Calu3 (cell line): ENCODE measurements around the gene TWIST2. TPM values are rescaled to one million over a fixed set of nuclear protein-coding genes. Genes with fewer than 3 reads are reported as not detected.

ENCODE experiments used
- BruUV-seq: library from RNA; stranded (reverse); fragments of 400-500 nt; replicated peaks from 2 replicates; lab custom pipeline; 2021; lab: Mats Ljungman, UMichigan
- CTCF ChIA-PET: fragments of 300-600 bp; sonication (Branson Sonifier 250); formaldehyde crosslinking; loops from one replicate; lab custom pipeline; 2022; ENCODE audit warnings: antibody characterized with exemption; lab: Charles Lee
- DNase-seq: peaks from one replicate; pipeline ENCODE4 v3.0.0; 2022
- H3K27ac Mint-ChIP-seq: one replicate; pipeline ENCODE4 v1.8.0; 2022; ENCODE audit warnings: mixed read lengths; ENCODE audit not compliant: unreplicated experiment
- H3K27me3 Mint-ChIP-seq: one replicate; pipeline ENCODE4 v1.8.0; 2022; ENCODE audit warnings: mixed read lengths; ENCODE audit not compliant: unreplicated experiment
- H3K36me3 Mint-ChIP-seq: one replicate; pipeline ENCODE4 v1.8.0; 2022; ENCODE audit warnings: mild to moderate bottlenecking, moderate library complexity, mixed read lengths; ENCODE audit not compliant: insufficient read depth, unreplicated experiment
- H3K4me1 Mint-ChIP-seq: one replicate; pipeline ENCODE4 v1.8.0; 2022; ENCODE audit warnings: mild to moderate bottlenecking, low read depth, mixed read lengths; ENCODE audit not compliant: unreplicated experiment
- H3K4me3 Mint-ChIP-seq: one replicate; pipeline ENCODE4 v1.8.0; 2022; ENCODE audit warnings: mild to moderate bottlenecking, low read depth, moderate library complexity, mixed read lengths; ENCODE audit not compliant: unreplicated experiment
- H3K9me3 Mint-ChIP-seq: one replicate; pipeline ENCODE4 v1.8.0; 2022; ENCODE audit warnings: low read depth, mixed read lengths; ENCODE audit not compliant: unreplicated experiment
- CTCF ChIP-seq: fragments of 200-600 bp; IDR thresholded peaks from one replicate; pipeline ENCODE4 v1.8.0; 2022; ENCODE audit warnings: antibody characterized with exemption; ENCODE audit not compliant: unreplicated experiment
- intact Hi-C: fragments of 100-400 bp; cut with micrococcal nuclease; formaldehyde crosslinking; loops from one replicate; pipeline ENCODE4 v1.10.0; 2022; ENCODE audit not compliant: unreplicated experiment
- total RNA-seq: library from RNA; stranded (reverse); gene quantifications from 2 replicates; pipeline ENCODE4 v1.2.3, GENCODE V29; 2022

TWIST2 gene
- total RNA-seq, 1 experiment from 2014 or later = not detected

DNA sequence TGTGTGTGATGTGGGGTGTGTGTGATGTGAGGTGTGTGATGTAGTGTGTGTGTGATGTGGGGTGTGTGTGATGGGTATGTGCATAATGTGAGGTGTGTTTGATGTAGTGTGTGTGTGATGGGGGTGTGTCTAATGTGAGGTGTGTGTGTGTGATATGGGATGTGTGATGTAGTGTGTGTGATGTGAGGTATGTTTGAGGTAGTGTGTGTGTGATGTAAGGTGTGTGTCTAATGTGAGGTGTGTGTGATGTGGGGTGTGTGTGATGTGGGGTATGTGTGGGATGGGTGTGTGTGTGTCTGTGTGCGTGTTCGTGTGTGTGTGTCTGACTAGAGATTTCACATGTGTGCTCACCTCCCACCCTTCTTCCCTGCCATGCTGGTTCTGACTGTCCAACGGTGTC is 56.3 kb downstream of the TWIST2 start:
- Mint-ChIP-seq H3K4me3 (no peak overlapping the region), H3K27me3 (no peaks in the 10 kb centered on the region), H3K9me3 (no peaks in the 10 kb centered on the region), H3K27ac (no peak overlapping the region), H3K36me3 (no peaks in the 10 kb centered on the region), H3K4me1 (no peaks in the 10 kb centered on the region)
- DNase-seq = no peak
- intact Hi-C loops = no loop called here
- CTCF ChIA-PET = no interaction called here
- TF ChIP-seq CTCF = no peak
- BruUV-seq = no TSS peak

- no peak for TF ChIP-seq CTCF
- no TSS peak for BruUV-seq
- CTCF ChIA-PET = no interaction called here
- H3K27ac Mint-ChIP-seq = no peak overlapping the region
- intact Hi-C loops = no loop called here
- no peaks in the 10 kb centered on the region for H3K36me3 Mint-ChIP-seq
- no peak overlapping the region for H3K4me3 Mint-ChIP-seq
- no peaks in the 10 kb centered on the region for H3K27me3 Mint-ChIP-seq
- no peaks in the 10 kb centered on the region for H3K4me1 Mint-ChIP-seq
- H3K9me3 Mint-ChIP-seq = no peaks in the 10 kb centered on the region
- no peak for DNase-seq
These were observed 56.8 kb downstream of the TWIST2 start for GRCh38 chr2:238904716-238905115.

DNA sequence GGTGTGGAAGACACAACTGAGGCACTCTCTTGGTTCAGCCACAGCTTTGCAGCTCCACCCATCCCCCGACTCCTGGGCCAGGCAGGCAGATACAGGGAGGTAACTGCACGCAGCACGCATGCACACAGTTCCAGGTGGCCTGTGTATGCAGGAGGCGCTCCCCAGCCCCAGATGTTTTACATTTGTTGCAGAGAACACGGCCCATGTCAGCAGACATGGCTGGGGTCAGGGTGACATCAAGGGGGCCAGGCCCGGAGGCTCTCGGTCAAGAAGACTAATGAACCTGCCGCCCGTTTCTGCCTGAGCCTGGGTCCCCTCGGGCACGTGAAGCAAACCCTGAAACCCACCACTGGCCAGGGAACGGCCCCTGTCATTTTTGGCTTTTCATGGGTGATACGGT is 57.3 kb downstream of the TWIST2 start:
- Mint-ChIP-seq H3K27me3 (no peaks in the 10 kb centered on the region), H3K27ac (no peak overlapping the region), H3K4me3 (no peak overlapping the region), H3K9me3 (no peaks in the 10 kb centered on the region), H3K4me1 (no peaks in the 10 kb centered on the region), H3K36me3 (no peaks in the 10 kb centered on the region)
- intact Hi-C loops = no loop called here
- no peak for DNase-seq
- CTCF ChIA-PET = interaction anchor here (0.6 kb wide), 1 partner anchor 656 kb away, joined by 4 read pairs; no protein-coding TSS in a partner anchor
- TF ChIP-seq CTCF = no peak
- BruUV-seq = no TSS peak

DNA sequence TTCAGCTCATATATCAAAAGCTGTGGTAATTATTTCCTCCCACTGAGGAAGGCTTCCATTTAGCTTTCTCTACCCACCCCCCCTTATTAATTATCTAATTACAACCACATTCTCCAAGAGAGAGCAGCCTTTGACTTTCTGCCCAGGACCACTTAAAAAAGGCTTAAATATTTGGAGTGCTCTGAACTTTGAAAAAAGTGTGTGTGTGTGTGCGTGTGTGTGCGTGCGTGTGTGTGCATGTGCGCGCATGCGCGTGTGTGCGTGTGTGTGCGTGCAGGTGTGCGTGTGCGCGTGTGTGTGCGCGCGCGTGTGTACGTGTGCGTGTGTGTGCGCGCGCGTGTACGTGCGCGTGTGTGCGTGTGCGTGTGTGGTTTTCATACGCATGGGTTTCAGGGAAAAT is 57.8 kb downstream of the TWIST2 start:
- Mint-ChIP-seq H3K4me3 (no peak overlapping the region), H3K9me3 (no peaks in the 10 kb centered on the region), H3K27me3 (no peaks in the 10 kb centered on the region), H3K36me3 (no peaks in the 10 kb centered on the region), H3K27ac (no peak overlapping the region), H3K4me1 (no peaks in the 10 kb centered on the region)
- TF ChIP-seq CTCF = no peak
- DNase-seq = no peak
- CTCF ChIA-PET = interaction anchor here (0.6 kb wide), 1 partner anchor 657 kb away, joined by 4 read pairs; no protein-coding TSS in a partner anchor
- BruUV-seq = no TSS peak
- intact Hi-C loops = no loop called here
